Parathyroid adenoma (tissue), 2 donors: ENCODE data around the gene ZNF44.
"Not testable (repeated sequence)": the region's sequence is repeated elsewhere in the genome, so short reads cannot be mapped to it uniquely, and the experiment has no call there.

Experiments
- H2AFZ ChIP-seq: fragments of 300-600 bp; sonication (generic); one replicate; pipeline ENCODE4 v1.7.0; 2017; ENCODE audit warnings: antibody characterized with exemption, mild to moderate bottlenecking
- H3K27ac ChIP-seq: fragments of 300-600 bp; sonication (generic); one replicate; pipeline ENCODE4 v1.7.0; 2017
- H3K27me3 ChIP-seq: fragments of 300-600 bp; sonication (generic); one replicate; pipeline ENCODE4 v1.7.0; 2017; ENCODE audit warnings: low read length; ENCODE audit not compliant: control insufficient read depth, insufficient read depth
- H3K36me3 ChIP-seq: fragments of 300-600 bp; sonication (generic); one replicate; pipeline ENCODE4 v1.7.0; 2017; ENCODE audit warnings: low read length; ENCODE audit not compliant: control insufficient read depth, insufficient read depth
- H3K4me1 ChIP-seq: fragments of 300-600 bp; sonication (generic); one replicate; pipeline ENCODE4 v1.7.0; 2017; ENCODE audit warnings: control low read depth
- H3K4me2 ChIP-seq: fragments of 300-600 bp; sonication (generic); one replicate; pipeline ENCODE4 v1.7.0; 2017; ENCODE audit warnings: low read length
- H3K4me3 ChIP-seq: fragments of 300-600 bp; sonication (generic); one replicate; pipeline ENCODE4 v1.7.0; 2017; ENCODE audit warnings: low read depth, low read length
- H3K79me2 ChIP-seq: fragments of 300-600 bp; sonication (generic); one replicate; pipeline ENCODE4 v1.7.0; 2017; ENCODE audit warnings: control low read depth
- H3K9ac ChIP-seq: fragments of 300-600 bp; sonication (generic); one replicate; pipeline ENCODE4 v1.7.0; 2017; ENCODE audit warnings: mild to moderate bottlenecking
- H3K9me3 ChIP-seq: fragments of 300-600 bp; sonication (generic); one replicate; pipeline ENCODE4 v1.7.0; 2017; ENCODE audit warnings: low read length; ENCODE audit not compliant: control insufficient read depth
- TF ChIP-seq, protein P1 (sequence below): fragments of 300-600 bp; sonication (generic); IDR thresholded peaks from one replicate; pipeline ENCODE4 v1.7.0; 2017; ENCODE audit warnings: antibody characterized with exemption, mild to moderate bottlenecking
- donor health status: primary hyperparathyroidism.

The ZNF44 gene

DNA sequence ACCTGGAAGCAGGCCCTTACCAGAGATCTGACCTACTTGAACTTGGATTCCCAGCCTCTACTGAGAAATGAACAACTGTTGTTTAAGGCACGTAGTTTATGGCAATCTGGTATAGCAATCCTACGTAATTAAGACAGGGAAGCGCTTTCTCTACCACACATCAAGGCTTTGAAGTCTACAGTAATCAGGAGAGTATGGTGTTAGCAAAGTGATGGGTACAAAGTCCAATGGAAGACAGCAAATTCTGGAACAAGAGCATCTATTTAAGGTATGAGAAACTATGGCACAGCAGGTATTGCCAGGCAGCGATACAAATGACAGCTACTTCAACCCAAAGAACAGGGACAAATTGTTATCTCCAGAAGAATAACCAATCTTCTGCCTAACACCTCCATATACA is 35.7 kb upstream of the ZNF44 start:
- Histone ChIP-seq H3K4me1 (peaks cover 7% of the 10 kb centered on the region), H3K79me2 (peaks cover 3% of the 10 kb centered on the region), H3K36me3 (no peaks in the 10 kb centered on the region), H3K4me2 (no peak overlapping the region), H3K27me3 (no peaks in the 10 kb centered on the region), H3K9me3 (no peaks in the 10 kb centered on the region), H3K4me3 (no peak overlapping the region), H3K27ac (no peak overlapping the region), H3K9ac (no peak overlapping the region), H2AFZ (no peak overlapping the region)
- TF ChIP-seq, protein P1, sequence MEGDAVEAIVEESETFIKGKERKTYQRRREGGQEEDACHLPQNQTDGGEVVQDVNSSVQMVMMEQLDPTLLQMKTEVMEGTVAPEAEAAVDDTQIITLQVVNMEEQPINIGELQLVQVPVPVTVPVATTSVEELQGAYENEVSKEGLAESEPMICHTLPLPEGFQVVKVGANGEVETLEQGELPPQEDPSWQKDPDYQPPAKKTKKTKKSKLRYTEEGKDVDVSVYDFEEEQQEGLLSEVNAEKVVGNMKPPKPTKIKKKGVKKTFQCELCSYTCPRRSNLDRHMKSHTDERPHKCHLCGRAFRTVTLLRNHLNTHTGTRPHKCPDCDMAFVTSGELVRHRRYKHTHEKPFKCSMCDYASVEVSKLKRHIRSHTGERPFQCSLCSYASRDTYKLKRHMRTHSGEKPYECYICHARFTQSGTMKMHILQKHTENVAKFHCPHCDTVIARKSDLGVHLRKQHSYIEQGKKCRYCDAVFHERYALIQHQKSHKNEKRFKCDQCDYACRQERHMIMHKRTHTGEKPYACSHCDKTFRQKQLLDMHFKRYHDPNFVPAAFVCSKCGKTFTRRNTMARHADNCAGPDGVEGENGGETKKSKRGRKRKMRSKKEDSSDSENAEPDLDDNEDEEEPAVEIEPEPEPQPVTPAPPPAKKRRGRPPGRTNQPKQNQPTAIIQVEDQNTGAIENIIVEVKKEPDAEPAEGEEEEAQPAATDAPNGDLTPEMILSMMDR = no peak

DNA sequence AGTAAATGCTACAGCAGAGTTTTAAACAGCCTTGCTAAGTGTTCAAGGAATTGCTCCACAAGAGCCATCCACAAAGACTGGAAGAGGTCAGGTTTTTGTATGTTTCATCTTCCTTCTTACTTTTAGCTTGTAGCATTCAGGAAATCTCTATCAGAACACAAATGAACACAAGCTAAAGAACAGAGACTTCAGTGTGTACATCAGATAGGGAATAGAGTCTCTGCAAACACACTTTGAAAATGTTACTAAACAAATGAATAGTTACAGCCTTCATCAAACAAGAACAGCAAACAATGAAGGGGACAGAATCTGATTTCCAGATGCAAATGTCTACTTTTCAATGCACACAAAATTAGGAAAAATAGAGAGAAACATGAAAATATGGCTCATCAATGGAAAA is 31.0 kb upstream of the ZNF44 start:
- Histone ChIP-seq H3K36me3 (no peaks in the 10 kb centered on the region), H3K4me1 (no peaks in the 10 kb centered on the region), H3K4me2 (no peak overlapping the region), H3K27ac (no peak overlapping the region), H2AFZ (no peak overlapping the region), H3K79me2 (peaks cover 8% of the 10 kb centered on the region), H3K4me3 (no peak overlapping the region), H3K27me3 (no peaks in the 10 kb centered on the region), H3K9me3 (no peaks in the 10 kb centered on the region), H3K9ac (no peak overlapping the region)
- TF ChIP-seq, protein P1 = no peak

DNA sequence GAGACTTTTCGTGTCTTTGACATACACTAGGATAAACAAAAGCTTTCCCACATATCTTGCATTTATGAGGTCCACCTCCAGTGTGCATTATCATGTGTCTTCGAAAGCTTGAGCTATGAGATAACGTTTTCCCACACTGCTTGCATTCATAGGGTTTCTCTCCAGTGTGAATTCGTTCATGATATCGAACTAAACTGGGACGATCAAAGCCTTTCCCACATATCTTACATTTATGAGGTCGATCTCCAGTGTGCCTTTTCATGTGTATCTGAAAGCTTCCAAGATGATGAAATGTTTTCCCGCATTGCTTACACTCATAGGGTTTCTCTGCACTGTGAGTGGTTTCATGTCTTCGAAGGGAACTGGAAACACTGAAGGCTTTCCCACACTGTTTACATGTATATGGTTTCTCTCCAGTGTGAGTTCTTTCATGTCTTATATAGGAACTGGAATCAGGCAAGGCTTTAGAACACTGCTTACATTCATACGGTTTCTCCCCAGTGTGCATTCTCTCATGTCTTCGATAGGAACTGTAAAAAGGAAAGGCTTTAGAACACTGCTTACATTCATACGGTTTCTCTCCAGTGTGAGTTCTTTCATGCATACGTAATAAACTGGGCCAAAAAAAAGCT is 24.2 kb upstream of the ZNF44 start:
- Histone ChIP-seq H3K79me2 (peaks cover 4% of the 10 kb centered on the region), H2AFZ (no peak overlapping the region), H3K4me3 (no peak overlapping the region), H3K9me3 (no peaks in the 10 kb centered on the region), H3K4me1 (no peaks in the 10 kb centered on the region), H3K36me3 (no peaks in the 10 kb centered on the region), H3K27me3 (no peaks in the 10 kb centered on the region), H3K4me2 (no peak overlapping the region), H3K27ac (no peak overlapping the region), H3K9ac (no peak overlapping the region)
- TF ChIP-seq, protein P1 = no peak

DNA sequence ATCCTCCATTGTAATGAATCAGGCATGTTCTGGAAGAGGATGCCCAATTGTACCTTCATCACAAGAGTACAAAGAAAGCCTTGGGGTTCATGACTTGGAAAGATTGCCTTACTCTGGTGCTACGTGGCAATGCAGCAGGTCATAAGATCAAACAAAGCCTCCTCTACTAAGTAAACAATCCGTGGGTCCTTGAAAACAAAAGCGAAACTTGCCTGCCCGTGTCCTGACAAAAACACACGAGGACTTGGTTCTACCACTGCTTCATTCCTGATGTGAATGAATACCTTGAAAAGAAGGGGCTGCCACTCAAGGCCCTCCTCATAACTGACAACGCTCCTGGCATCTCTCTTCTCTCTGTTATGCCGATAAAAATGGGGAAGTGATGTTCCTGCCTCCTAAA is 19.9 kb upstream of the ZNF44 start:
- no peaks in the 10 kb centered on the region for H3K27me3 ChIP-seq
- H3K27ac ChIP-seq = no peak overlapping the region
- no peak overlapping the region for H3K9ac ChIP-seq
- H3K36me3 ChIP-seq = no peaks in the 10 kb centered on the region
- H3K4me2 ChIP-seq = no peak overlapping the region
- peaks cover 2% of the 10 kb centered on the region for H3K79me2 ChIP-seq
- H3K4me1 ChIP-seq = no peaks in the 10 kb centered on the region
- no peak overlapping the region for H3K4me3 ChIP-seq
- H3K9me3 ChIP-seq = no peaks in the 10 kb centered on the region
- no peak overlapping the region for H2AFZ ChIP-seq
- TF ChIP-seq, protein P1 = no peak

DNA sequence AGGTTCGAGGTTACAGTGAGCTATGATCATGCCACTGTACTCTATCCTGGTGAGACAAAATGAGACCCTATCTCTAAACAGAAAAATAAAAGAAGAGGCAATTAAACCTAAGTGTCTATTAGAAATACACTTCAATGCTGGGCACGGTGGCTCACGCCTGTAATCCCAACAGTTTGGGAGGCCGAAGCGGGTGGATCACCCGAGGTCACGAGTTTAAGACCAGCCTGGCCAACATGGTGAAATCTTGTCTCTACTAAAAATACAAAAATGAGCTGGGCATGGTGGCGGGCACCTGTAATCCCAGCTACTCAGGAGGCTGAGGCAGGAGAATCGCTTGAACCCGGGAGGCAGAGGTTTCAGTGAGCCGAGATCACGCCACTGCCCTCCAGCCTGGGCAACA is 14.2 kb upstream of the ZNF44 start:
- H3K27ac ChIP-seq, H3K9me3 ChIP-seq, H3K4me1 ChIP-seq, H3K4me3 ChIP-seq, H3K9ac ChIP-seq, H3K4me2 ChIP-seq, H3K27me3 ChIP-seq, H3K79me2 ChIP-seq, H3K36me3 ChIP-seq, H2AFZ ChIP-seq: not testable (repeated sequence)
